Tibial artery (tissue), 4 donors: Measurements from ENCODE around the gene GEMIN5.
"Not testable (repeated sequence)": the region's sequence is repeated elsewhere in the genome, so short reads cannot be mapped to it uniquely, and the experiment has no call there.

Experiments used
- DNase-seq, 2 donors: peaks; one replicate each; pipeline ENCODE4 v3.0.0-alpha.2; 2019
- H3K27ac ChIP-seq, 2 donors: fragments of 200-600 bp; sonication (generic) in 1 of 2; 1 replicate in 1 of 2; 2 replicates in 1 of 2; pipeline ENCODE4 v1.5.1; 2018 to 2019; ENCODE audit warnings: mild to moderate bottlenecking in 1 of 2
- H3K27me3 ChIP-seq, 2 donors: fragments of 200-600 bp; sonication (generic) in 1 of 2; one replicate each; pipeline versions ENCODE4 v1.5.1 to v1.6.0; 2016 to 2019
- H3K36me3 ChIP-seq, 3 donors: fragments of 200-600 bp; sonication (generic) in 2 of 3; one replicate each; pipeline ENCODE4 v1.5.1; 2016 to 2019; ENCODE audit warnings: mild to moderate bottlenecking in 2 of 3
- H3K4me1 ChIP-seq, 4 donors: fragments of 200-600 bp; sonication (generic) in 2 of 4; 1 replicate in 3 of 4; 2 replicates in 1 of 4; pipeline ENCODE4 v1.5.1; 2016 to 2019
- H3K4me3 ChIP-seq, 2 donors: fragments of 200-600 bp; sonication (generic) in 1 of 2; 1 replicate in 1 of 2; 2 replicates in 1 of 2; pipeline ENCODE4 v1.5.1; 2018 to 2019; ENCODE audit warnings: mild to moderate bottlenecking in 2 of 2
- H3K9me3 ChIP-seq, 3 donors: fragments of 200-600 bp; sonication (generic) in 1 of 3; one replicate each; pipeline ENCODE4 v1.5.1; 2016 to 2019
- CTCF ChIP-seq, 2 experiments: fragments of 200-600 bp in 1 of 2; fragments of 450-650 bp in 1 of 2; IDR thresholded peaks; one replicate each; pipeline ENCODE4 v1.5.1; 2017 to 2019; ENCODE audit warnings: antibody characterized with exemption in 2 of 2, mild to moderate bottlenecking in 1 of 2, moderate library complexity in 1 of 2
- intact Hi-C: fragments of 100-400 bp; cut with DNase I; formaldehyde crosslinking; loops from one replicate; pipeline ENCODE4 v1.15.0; 2023; ENCODE audit warnings: low total_unique reads

Gene GEMIN5

GRCh38 chr5:154923441-154924430 is 14.3 kb downstream of the GEMIN5 start:
- Histone ChIP-seq H3K4me3 (no peak overlapping the region), H3K27me3 (no peaks in the 10 kb centered on the region), H3K4me1 (no peaks in the 10 kb centered on the region), H3K9me3 (no peaks in the 10 kb centered on the region), H3K36me3 (peaks cover 73 to 97% (median 83%) of the 10 kb centered on the region in 3 donors), H3K27ac (no peak overlapping the region)
- no peak for TF ChIP-seq CTCF (IDR thresholded peaks at IDR 0.05)
- intact Hi-C loops, result no loop called here
- DNase-seq, result no peak

GRCh38 chr5:154917757-154918156 is 20.3 kb downstream of the GEMIN5 start:
- intact Hi-C loops, result no loop called here
- TF ChIP-seq CTCF (IDR thresholded peaks at IDR 0.05), result no peak
- Histone ChIP-seq H3K9me3 (no peaks in the 10 kb centered on the region), H3K27ac (no peak overlapping the region), H3K4me3 (no peak overlapping the region), H3K27me3 (no peaks in the 10 kb centered on the region), H3K36me3 (peaks cover 59 to 95% (median 72%) of the 10 kb centered on the region in 3 donors), H3K4me1 (no peaks in the 10 kb centered on the region)
- no peak for DNase-seq

- intact Hi-C loops, result no loop called here
- H3K4me1 ChIP-seq, result no peaks in the 10 kb centered on the region
- no peak for DNase-seq
Measured at GRCh38 chr5:154916874-154917273, 21.1 kb downstream of the GEMIN5 start.

GRCh38 chr5:154905601-154906000 is 32.4 kb downstream of the GEMIN5 start:
- H3K27ac ChIP-seq, DNase-seq, H3K27me3 ChIP-seq, H3K4me1 ChIP-seq, H3K4me3 ChIP-seq, intact Hi-C loops, H3K9me3 ChIP-seq: not testable (repeated sequence)
- H3K36me3 ChIP-seq, result peaks cover 40 to 97% (median 86%) of the 10 kb centered on the region in 3 donors

More at GRCh38 chr5:154916874-154917273, 21.1 kb downstream of the GEMIN5 start:
- no peak for TF ChIP-seq CTCF (IDR thresholded peaks at IDR 0.05)
- H3K27ac ChIP-seq, result no peak overlapping the region
- H3K27me3 ChIP-seq, result no peaks in the 10 kb centered on the region
- no peaks in the 10 kb centered on the region for H3K9me3 ChIP-seq
- peaks cover 63 to 97% (median 76%) of the 10 kb centered on the region in 3 donors for H3K36me3 ChIP-seq
- no peak overlapping the region for H3K4me3 ChIP-seq

- Histone ChIP-seq H3K4me3 (no peak overlapping the region), H3K9me3 (no peaks in the 10 kb centered on the region), H3K36me3 (peaks cover 58 to 97% (median 95%) of the 10 kb centered on the region in 3 donors), H3K27ac (no peak overlapping the region), H3K4me1 (no peaks in the 10 kb centered on the region), H3K27me3 (no peaks in the 10 kb centered on the region)
- intact Hi-C loops, result no loop called here
- DNase-seq, result no peak
- no peak for TF ChIP-seq CTCF (IDR thresholded peaks at IDR 0.05)
Measured at GRCh38 chr5:154901913-154902312, 36.1 kb downstream of the GEMIN5 start.

- no peak for TF ChIP-seq CTCF (IDR thresholded peaks at IDR 0.05)
- peaks cover 56 to 97% (median 95%) of the 10 kb centered on the region in 3 donors for H3K36me3 ChIP-seq
Measured at GRCh38 chr5:154901276-154901675, 36.7 kb downstream of the GEMIN5 start.

More at GRCh38 chr5:154901276-154901675, 36.7 kb downstream of the GEMIN5 start:
- Histone ChIP-seq H3K4me3 (no peak overlapping the region), H3K9me3 (no peaks in the 10 kb centered on the region), H3K27ac (no peak overlapping the region), H3K27me3 (no peaks in the 10 kb centered on the region), H3K4me1 (no peaks in the 10 kb centered on the region)
- no peak for DNase-seq
- intact Hi-C loops, result no loop called here
